Liver (tissue), 9 donors: ENCODE results near the gene TAL1. TPM values are rescaled to one million over a fixed set of nuclear protein-coding genes. Genes with fewer than 3 reads are reported as not detected.

Experiments used
- DNase-seq: peaks from one replicate; pipeline ENCODE4 v3.0.0-alpha.2; 2017; ENCODE audit warnings: low spot score
- H3K27ac ChIP-seq, 2 donors: one replicate each; pipeline ENCODE4 v1.7.0; 2013; ENCODE audit warnings: inconsistent platforms in 2 of 2, low read length in 2 of 2, control low read depth in 1 of 2, low read depth in 1 of 2, mild to moderate bottlenecking in 1 of 2
- H3K27me3 ChIP-seq, 4 donors: one replicate each; pipeline versions ENCODE4 v1.6.1 to v1.7.0; 2013; ENCODE audit warnings: low read length in 3 of 4, inconsistent platforms in 1 of 4, mild to moderate bottlenecking in 1 of 4, moderate library complexity in 1 of 4; ENCODE audit not compliant: control insufficient read depth in 4 of 4, insufficient read depth in 4 of 4
- H3K36me3 ChIP-seq, 4 donors: one replicate each; pipeline versions ENCODE4 v1.6.1 to v1.7.0; 2013; ENCODE audit warnings: low read length in 3 of 4, mild to moderate bottlenecking in 3 of 4, low read depth in 1 of 4, moderate library complexity in 1 of 4; ENCODE audit not compliant: control insufficient read depth in 4 of 4, insufficient read depth in 3 of 4
- H3K4me1 ChIP-seq, 4 donors: one replicate each; pipeline versions ENCODE4 v1.6.1 to v1.7.0; 2013; ENCODE audit warnings: low read length in 3 of 4, mild to moderate bottlenecking in 3 of 4, moderate library complexity in 1 of 4; ENCODE audit not compliant: control insufficient read depth in 4 of 4, insufficient read depth in 4 of 4
- H3K4me3 ChIP-seq, 3 donors: one replicate each; pipeline versions ENCODE4 v1.6.1 to v1.7.0; 2013; ENCODE audit warnings: low read length in 3 of 3, control low read depth in 1 of 3, low read depth in 1 of 3, mild to moderate bottlenecking in 1 of 3
- H3K9ac ChIP-seq, 2 donors: one replicate each; pipeline ENCODE4 v1.7.0; 2013; ENCODE audit warnings: low read length in 2 of 2, mild to moderate bottlenecking in 2 of 2, moderate library complexity in 2 of 2, control low read depth in 1 of 2, low read depth in 1 of 2
- H3K9me3 ChIP-seq, 4 donors: one replicate each; pipeline versions ENCODE4 v1.6.1 to v1.7.0; 2013; ENCODE audit warnings: low read length in 3 of 4; ENCODE audit not compliant: control insufficient read depth in 4 of 4
- EGR1 ChIP-seq, 2 donors: IDR thresholded peaks; 2 replicates each; pipeline ENCODE4 v1.6.1; 2016 to 2018; ENCODE audit warnings: antibody characterized with exemption in 2 of 2, low read depth in 2 of 2
- FOXA1 ChIP-seq: IDR thresholded peaks from 2 replicates; pipeline ENCODE4 v1.6.1; 2016; ENCODE audit warnings: antibody characterized with exemption
- FOXA2 ChIP-seq: IDR thresholded peaks from 2 replicates; pipeline ENCODE4 v1.6.1; 2016; ENCODE audit warnings: antibody characterized with exemption
- GABPA ChIP-seq, 2 donors: IDR thresholded peaks in 1 of 2; conservative IDR thresholded peaks in 1 of 2; 2 replicates each; pipeline ENCODE4 v1.6.1; 2016; ENCODE audit warnings: antibody characterized with exemption in 2 of 2, mild to moderate bottlenecking in 1 of 2, moderate library complexity in 1 of 2
- HNF4G ChIP-seq: IDR thresholded peaks from 2 replicates; pipeline ENCODE4 v1.6.1; 2016; ENCODE audit warnings: antibody characterized with exemption
- NR2F2 ChIP-seq: IDR thresholded peaks from 2 replicates; pipeline ENCODE4 v1.6.1; 2016; ENCODE audit warnings: antibody characterized with exemption
- RAD21 ChIP-seq, 2 donors: IDR thresholded peaks; 2 replicates each; pipeline ENCODE4 v1.6.1; 2016; ENCODE audit warnings: antibody characterized with exemption in 2 of 2, mild to moderate bottlenecking in 2 of 2
- SP1 ChIP-seq: IDR thresholded peaks from 2 replicates; pipeline ENCODE4 v1.6.1; 2018; ENCODE audit warnings: antibody characterized with exemption, mild to moderate bottlenecking
- TAF1 ChIP-seq: conservative IDR thresholded peaks from 2 replicates; pipeline ENCODE4 v1.6.1; 2016; ENCODE audit warnings: antibody characterized with exemption, mild to moderate bottlenecking
- YY1 ChIP-seq: IDR thresholded peaks from 2 replicates; pipeline ENCODE4 v1.6.1; 2016; ENCODE audit warnings: antibody characterized with exemption, mild to moderate bottlenecking
- WGBS: extraction: QIAGEN DNeasy Blood & Tissue Kit; methylation state at CpG from one replicate; pipeline ENCODE4 v1.1.7; 2013; 5-methylcytosine and 5-hydroxymethylcytosine counted together
- polyA plus RNA-seq, 2 donors: library from polyadenylated mRNA; stranded (reverse) in 1 of 2; unstranded in 1 of 2; fragments of 200-250 nt in 1 of 2; fragments of >200 nt in 1 of 2; fragmentation: Nextera tagmentation in 1 of 2; extraction: Ambion mirVana in 1 of 2; gene quantifications; one replicate each; pipeline versions ENCODE4 v1.2.1 to v1.2.3, GENCODE V29; 2013 to 2015
- total RNA-seq, 2 donors: library from RNA; depleted of rRNA; stranded (reverse); fragments of >200 nt; gene quantifications; one replicate each; pipeline ENCODE4 v1.2.3, GENCODE V29; 2014
- TF ChIP-seq, protein P1 (sequence below): IDR thresholded peaks from 2 replicates; pipeline ENCODE4 v1.6.1; 2016; ENCODE audit warnings: antibody characterized with exemption
- TF ChIP-seq, protein P2 (sequence below): fragments of 150-350 bp; IDR thresholded peaks from 2 replicates; pipeline ENCODE4 v1.5.1; 2017; ENCODE audit warnings: improper control_type of control experiment, low read depth, low read length; ENCODE audit not compliant: missing input control
- TF ChIP-seq, protein P3 (sequence below): IDR thresholded peaks from 2 replicates; pipeline ENCODE4 v1.6.1; 2016; ENCODE audit warnings: antibody characterized with exemption
- TF ChIP-seq, protein P4 (sequence below): IDR thresholded peaks from 2 replicates; pipeline ENCODE4 v1.6.1; 2016; ENCODE audit warnings: antibody characterized with exemption, mild to moderate bottlenecking
- TF ChIP-seq, protein P5 (sequence below): IDR thresholded peaks from 2 replicates; pipeline ENCODE4 v1.6.1; 2016; ENCODE audit warnings: antibody characterized with exemption
- donor health status: healthy.
- donor health status: healthy.
- donor health status: healthy.
- donor health status: healthy.
- donor health status: healthy.

Gene TAL1
- total and polyA plus RNA-seq, 4 donors, result 0.79 to 184 (median 2.3) TPM

DNA sequence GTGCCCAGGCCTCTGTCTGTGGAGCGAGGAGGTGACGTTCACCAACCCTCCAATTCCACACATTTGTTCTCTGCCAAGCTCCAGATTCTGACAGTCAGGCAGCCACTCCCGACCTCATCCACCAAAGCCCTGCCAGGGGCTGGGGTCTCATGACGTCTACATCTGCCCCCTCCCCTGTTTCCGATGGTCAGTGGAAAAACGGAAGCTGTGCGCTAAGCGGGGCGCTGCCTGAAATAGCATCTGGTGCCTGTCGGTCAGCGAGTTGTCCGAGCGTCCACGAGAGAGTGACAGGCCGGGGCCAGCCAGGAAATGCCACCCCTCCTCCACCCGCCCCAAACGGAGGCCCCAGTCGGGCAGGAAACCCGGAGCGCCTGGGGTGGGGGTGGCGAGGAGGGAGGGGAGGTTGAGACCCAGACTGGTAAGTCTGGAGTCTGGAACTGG, 3.2 kb upstream of the TAL1 start:
- Histone ChIP-seq H3K4me3 (no peak overlapping the region), H3K27ac (peak overlapping the region in 1 of 2 donors; percentile 12), H3K4me1 (peaks cover 0 to 8% (median 4%) of the 10 kb centered on the region in 4 donors), H3K9me3 (peaks cover 0 to 1% (median 0%) of the 10 kb centered on the region in 4 donors), H3K9ac (no peak overlapping the region), H3K36me3 (no peaks in the 10 kb centered on the region), H3K27me3 (peaks cover 0 to 15% (median 6%) of the 10 kb centered on the region in 4 donors)
- peak; percentile 61 for DNase-seq
- TF ChIP-seq, protein P1, sequence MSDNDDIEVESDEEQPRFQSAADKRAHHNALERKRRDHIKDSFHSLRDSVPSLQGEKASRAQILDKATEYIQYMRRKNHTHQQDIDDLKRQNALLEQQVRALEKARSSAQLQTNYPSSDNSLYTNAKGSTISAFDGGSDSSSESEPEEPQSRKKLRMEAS, result no peak
- TF ChIP-seq NR2F2, result no peak
- TF ChIP-seq FOXA1, result no peak
- TF ChIP-seq, protein P2, sequence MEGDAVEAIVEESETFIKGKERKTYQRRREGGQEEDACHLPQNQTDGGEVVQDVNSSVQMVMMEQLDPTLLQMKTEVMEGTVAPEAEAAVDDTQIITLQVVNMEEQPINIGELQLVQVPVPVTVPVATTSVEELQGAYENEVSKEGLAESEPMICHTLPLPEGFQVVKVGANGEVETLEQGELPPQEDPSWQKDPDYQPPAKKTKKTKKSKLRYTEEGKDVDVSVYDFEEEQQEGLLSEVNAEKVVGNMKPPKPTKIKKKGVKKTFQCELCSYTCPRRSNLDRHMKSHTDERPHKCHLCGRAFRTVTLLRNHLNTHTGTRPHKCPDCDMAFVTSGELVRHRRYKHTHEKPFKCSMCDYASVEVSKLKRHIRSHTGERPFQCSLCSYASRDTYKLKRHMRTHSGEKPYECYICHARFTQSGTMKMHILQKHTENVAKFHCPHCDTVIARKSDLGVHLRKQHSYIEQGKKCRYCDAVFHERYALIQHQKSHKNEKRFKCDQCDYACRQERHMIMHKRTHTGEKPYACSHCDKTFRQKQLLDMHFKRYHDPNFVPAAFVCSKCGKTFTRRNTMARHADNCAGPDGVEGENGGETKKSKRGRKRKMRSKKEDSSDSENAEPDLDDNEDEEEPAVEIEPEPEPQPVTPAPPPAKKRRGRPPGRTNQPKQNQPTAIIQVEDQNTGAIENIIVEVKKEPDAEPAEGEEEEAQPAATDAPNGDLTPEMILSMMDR, result no peak
- TF ChIP-seq TAF1, result no peak
- WGBS, result 34% methylated on average over 21 of the region's 21 CpGs

DNA sequence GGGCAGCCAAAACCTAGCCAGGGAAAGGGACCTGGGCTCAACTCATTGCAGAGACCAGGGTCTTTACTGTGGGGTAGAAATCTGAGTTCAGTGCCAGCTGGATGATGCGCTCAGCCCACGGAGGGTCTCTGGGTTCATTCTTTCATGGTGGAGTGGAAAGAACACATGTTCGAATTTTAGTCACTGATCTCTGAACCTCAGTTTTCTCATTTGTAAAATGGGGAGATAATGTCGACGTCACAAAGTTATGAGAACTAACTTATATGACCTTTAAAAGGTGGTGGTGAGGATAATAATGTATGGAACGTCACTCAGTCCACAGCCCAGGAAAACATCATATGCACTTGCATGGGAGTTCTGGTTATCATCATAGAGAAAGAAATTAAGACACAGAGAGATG, 1.2 kb upstream of the TAL1 start:
- TF ChIP-seq, protein P1, result no peak
- no peak for TF ChIP-seq FOXA2
- TF ChIP-seq, protein P3, sequence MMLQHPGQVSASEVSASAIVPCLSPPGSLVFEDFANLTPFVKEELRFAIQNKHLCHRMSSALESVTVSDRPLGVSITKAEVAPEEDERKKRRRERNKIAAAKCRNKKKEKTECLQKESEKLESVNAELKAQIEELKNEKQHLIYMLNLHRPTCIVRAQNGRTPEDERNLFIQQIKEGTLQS, result no peak
- H3K27me3 ChIP-seq, result peaks cover 0 to 22% (median 12%) of the 10 kb centered on the region in 4 donors
- no peak overlapping the region for H3K4me3 ChIP-seq
- no peak overlapping the region for H3K27ac ChIP-seq
- peaks cover 0 to 1% (median 0%) of the 10 kb centered on the region in 4 donors for H3K9me3 ChIP-seq
- H3K9ac ChIP-seq, result no peak overlapping the region
- peak; percentile 35 for DNase-seq
- 65% methylated on average over 6 of the region's 6 CpGs for WGBS
- H3K36me3 ChIP-seq, result no peaks in the 10 kb centered on the region
- H3K4me1 ChIP-seq, result peaks cover 0 to 8% (median 5%) of the 10 kb centered on the region in 4 donors

DNA sequence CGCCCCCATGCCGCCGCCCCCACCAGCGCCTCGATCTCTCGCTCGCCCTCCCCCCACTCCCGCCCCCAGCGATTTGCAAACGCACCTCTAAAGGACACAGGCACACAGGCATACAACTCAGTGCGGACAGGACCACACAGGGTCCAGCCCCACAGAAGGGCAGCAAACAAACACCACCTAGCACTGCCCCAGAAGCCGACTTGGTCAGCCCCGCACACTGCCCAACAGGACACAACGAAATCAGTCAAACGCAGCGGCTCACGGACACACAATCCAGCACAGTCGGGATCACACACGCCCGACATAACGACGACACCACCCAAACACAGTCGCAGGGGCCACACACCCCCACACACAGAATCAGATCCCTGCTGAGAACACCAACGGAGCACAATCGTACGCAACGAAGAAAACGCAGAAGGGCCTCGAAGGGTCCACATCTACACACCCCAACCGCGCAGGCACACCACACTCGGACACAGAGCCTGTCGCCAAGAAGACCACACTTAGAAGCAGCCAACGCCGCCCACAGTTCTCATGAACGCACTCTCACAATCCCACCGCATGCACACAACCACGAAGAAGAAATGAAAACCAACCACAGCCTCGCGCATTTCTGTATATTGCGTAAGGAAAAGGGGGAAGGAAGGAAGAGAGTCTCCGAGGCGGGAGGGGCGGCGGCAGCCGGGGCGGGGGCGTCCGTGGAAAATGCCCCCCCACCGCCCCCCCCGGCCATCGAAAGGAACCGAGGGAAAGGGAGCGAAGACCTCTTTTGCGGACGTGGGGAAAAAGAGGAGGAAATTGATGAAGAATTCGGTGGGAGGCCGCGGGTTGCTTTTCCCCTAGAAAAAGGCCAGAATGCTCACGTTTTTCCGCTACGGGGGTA, 481 bp downstream of the TAL1 start:
- Histone ChIP-seq H3K9ac (no peak overlapping the region), H3K27me3 (peaks cover 0 to 22% (median 13%) of the 10 kb centered on the region in 4 donors), H3K4me3 (peak overlapping the region in 1 of 3 donors; percentile 19), H3K27ac (peak overlapping the region; percentile 51 to 55), H3K4me1 (peaks cover 0 to 8% (median 5%) of the 10 kb centered on the region in 4 donors), H3K36me3 (no peaks in the 10 kb centered on the region), H3K9me3 (peaks cover 0 to 1% (median 0%) of the 10 kb centered on the region in 4 donors)
- peak; percentile 79 for DNase-seq
- WGBS, result 6% methylated on average over 62 of the region's 62 CpGs
- TF ChIP-seq FOXA2 (no peak), YY1 (no peak), NR2F2 (no peak), HNF4G (no peak), SP1 (no peak), GABPA (IDR thresholded peaks at IDR 0.05 in 1 of 2, conservative IDR thresholded peaks at IDR 0.05 in 1 of 2) (no peak), RAD21 (IDR thresholded peaks at IDR 0.05) (no peak), EGR1 (IDR thresholded peaks at IDR 0.05; ENCODE audit: low read depth in 2 of 2) (no peak)
- TF ChIP-seq, protein P4, sequence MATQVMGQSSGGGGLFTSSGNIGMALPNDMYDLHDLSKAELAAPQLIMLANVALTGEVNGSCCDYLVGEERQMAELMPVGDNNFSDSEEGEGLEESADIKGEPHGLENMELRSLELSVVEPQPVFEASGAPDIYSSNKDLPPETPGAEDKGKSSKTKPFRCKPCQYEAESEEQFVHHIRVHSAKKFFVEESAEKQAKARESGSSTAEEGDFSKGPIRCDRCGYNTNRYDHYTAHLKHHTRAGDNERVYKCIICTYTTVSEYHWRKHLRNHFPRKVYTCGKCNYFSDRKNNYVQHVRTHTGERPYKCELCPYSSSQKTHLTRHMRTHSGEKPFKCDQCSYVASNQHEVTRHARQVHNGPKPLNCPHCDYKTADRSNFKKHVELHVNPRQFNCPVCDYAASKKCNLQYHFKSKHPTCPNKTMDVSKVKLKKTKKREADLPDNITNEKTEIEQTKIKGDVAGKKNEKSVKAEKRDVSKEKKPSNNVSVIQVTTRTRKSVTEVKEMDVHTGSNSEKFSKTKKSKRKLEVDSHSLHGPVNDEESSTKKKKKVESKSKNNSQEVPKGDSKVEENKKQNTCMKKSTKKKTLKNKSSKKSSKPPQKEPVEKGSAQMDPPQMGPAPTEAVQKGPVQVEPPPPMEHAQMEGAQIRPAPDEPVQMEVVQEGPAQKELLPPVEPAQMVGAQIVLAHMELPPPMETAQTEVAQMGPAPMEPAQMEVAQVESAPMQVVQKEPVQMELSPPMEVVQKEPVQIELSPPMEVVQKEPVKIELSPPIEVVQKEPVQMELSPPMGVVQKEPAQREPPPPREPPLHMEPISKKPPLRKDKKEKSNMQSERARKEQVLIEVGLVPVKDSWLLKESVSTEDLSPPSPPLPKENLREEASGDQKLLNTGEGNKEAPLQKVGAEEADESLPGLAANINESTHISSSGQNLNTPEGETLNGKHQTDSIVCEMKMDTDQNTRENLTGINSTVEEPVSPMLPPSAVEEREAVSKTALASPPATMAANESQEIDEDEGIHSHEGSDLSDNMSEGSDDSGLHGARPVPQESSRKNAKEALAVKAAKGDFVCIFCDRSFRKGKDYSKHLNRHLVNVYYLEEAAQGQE, result no peak
- TF ChIP-seq, protein P5, sequence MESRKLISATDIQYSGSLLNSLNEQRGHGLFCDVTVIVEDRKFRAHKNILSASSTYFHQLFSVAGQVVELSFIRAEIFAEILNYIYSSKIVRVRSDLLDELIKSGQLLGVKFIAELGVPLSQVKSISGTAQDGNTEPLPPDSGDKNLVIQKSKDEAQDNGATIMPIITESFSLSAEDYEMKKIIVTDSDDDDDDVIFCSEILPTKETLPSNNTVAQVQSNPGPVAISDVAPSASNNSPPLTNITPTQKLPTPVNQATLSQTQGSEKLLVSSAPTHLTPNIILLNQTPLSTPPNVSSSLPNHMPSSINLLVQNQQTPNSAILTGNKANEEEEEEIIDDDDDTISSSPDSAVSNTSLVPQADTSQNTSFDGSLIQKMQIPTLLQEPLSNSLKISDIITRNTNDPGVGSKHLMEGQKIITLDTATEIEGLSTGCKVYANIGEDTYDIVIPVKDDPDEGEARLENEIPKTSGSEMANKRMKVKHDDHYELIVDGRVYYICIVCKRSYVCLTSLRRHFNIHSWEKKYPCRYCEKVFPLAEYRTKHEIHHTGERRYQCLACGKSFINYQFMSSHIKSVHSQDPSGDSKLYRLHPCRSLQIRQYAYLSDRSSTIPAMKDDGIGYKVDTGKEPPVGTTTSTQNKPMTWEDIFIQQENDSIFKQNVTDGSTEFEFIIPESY, result no peak
- TF ChIP-seq, protein P2, result no peak
